GM10266 (cell line): ENCODE results near the gene SOX6.

Experiments used
- DNase-seq: peaks from one replicate; pipeline ENCODE4 v3.0.0; 2012; ENCODE audit errors: extremely low spot score
- CTCF ChIP-seq: IDR thresholded peaks from 2 replicates; pipeline ENCODE4 v1.5.1; 2012; ENCODE audit warnings: mild to moderate bottlenecking, low read depth; ENCODE audit not compliant: control insufficient read depth, insufficient read depth; ENCODE audit errors: missing control alignments

The SOX6 gene

DNA sequence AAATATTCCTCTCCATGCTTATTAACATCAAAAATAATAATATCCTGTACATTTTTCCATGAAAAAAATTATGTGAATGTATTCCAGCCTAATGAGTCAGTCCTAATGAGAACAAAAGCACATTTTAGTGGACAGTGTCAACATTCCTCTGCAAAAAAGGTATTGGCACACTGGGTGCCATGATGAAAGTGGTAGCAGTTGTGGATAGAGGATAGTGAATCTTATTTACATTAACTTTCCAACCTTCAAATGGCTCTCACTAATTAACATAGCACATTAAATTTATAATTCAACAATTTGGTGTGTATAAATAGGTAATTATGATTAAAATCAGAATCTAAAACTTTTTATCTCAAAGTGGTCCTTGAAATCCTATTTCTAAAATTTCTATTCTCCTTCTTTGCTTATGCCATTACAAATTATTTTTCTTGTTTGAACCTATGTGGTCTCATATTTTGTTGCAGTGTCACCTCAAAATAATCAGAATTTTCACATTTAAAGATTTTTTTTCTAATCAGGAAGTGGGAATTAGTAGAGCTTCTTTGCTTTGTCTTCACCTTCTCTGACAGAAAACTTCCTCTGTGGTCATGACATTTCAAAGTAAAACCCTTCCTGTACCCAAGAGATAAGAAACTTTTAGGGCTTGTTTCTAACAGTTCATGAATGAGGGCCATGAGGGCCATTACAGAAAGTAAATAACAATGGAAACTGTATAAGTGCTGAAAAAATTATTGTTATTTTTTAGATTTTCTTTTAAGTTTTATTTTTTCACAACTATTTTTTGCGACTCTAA is 18.7 kb downstream of the SOX6 start:
- no peak for DNase-seq
- no peak for TF ChIP-seq CTCF

GRCh38 chr11:16336721-16337120 is 19.6 kb downstream of the SOX6 start:
- no peak for DNase-seq
- no peak for TF ChIP-seq CTCF

GRCh38 chr11:16336204-16336603 is 20.1 kb downstream of the SOX6 start:
- TF ChIP-seq CTCF: no peak
- no peak for DNase-seq

- DNase-seq: no peak
- TF ChIP-seq CTCF: no peak
Observed at GRCh38 chr11:16335236-16335962, 20.9 kb downstream of the SOX6 start.

DNA sequence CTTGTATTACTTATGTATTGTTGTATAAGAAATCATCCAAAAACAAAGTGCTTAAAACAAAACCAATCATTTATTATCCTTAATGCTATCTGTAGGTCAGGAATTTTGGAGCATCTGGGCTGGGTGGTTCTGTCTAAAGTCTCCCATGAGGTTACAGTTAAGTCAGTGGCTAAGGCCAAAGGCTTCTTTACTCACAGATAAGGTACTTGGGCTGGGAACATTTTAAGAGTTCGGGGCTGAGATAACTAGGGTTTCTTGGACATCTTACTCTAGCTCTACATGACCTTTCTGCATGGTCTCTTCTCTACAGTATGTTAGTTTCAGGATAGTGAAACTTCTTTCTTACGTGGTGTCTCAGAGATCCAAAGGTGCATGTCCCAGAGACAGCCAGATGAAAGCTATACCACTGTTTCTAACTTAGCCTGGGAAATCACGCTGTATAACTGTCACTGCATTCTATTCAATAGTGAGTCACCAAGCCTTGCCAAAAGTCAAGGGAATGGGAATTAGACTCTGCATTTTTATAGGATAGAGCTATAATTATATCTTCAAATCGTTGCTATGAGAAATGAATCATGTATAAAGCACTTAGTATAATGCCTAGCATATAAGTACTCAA is 29.6 kb downstream of the SOX6 start:
- no peak for DNase-seq
- TF ChIP-seq CTCF: no peak

DNA sequence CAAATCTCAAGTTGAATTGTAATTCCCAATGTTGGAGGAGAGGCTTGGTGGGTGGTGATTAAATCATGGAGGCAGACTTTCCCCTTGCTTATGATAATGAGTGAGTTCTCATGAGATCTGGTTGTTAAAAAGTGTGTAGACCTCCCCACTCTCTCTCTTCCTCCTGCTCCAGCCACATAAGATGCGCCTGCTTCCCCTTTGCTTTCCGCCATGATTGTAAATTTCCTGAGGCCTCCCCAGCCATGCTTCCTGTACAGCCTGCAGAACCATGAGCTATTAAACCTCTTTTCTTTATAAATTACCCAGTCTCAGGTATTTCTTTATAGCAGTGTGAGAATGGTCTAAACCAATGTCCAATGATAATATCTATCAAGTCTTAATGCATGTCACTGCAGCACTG is 34.2 kb downstream of the SOX6 start:
- TF ChIP-seq CTCF: no peak

More for the DNA sequence above, 34.2 kb downstream of the SOX6 start:
- no peak for DNase-seq
